Muscle of leg (tissue), 16 donors: ENCODE data around the gene HS3ST2. TPM values are rescaled to one million over a fixed set of nuclear protein-coding genes. Genes with fewer than 3 reads are reported as not detected.
A peak's percentile ranks its signal among the peaks of the same experiment; 100 is the strongest.

Experiments
- DNase-seq: peaks from one replicate; pipeline ENCODE4 v3.0.0; 2013
- H3K27ac ChIP-seq: one replicate; pipeline ENCODE4 v1.5.1; 2013; ENCODE audit warnings: mild to moderate bottlenecking, low read length, control low read depth
- H3K27me3 ChIP-seq: one replicate; pipeline ENCODE4 v1.6.1; 2013; ENCODE audit warnings: low read length; ENCODE audit not compliant: control insufficient read depth, insufficient read depth
- H3K36me3 ChIP-seq: one replicate; pipeline ENCODE4 v1.6.1; 2013; ENCODE audit warnings: low read length; ENCODE audit not compliant: control insufficient read depth, insufficient read depth
- H3K4me1 ChIP-seq: one replicate; pipeline ENCODE4 v1.6.1; 2013; ENCODE audit warnings: low read length; ENCODE audit not compliant: control insufficient read depth, insufficient read depth
- H3K4me3 ChIP-seq: one replicate; pipeline ENCODE4 v1.5.1; 2013; ENCODE audit warnings: low read length, control low read depth
- H3K9me3 ChIP-seq: replicated peaks from 2 replicates; pipeline ENCODE4 v1.6.1; 2013; ENCODE audit warnings: low read depth, low read length; ENCODE audit not compliant: control insufficient read depth
- WGBS: methylation state at CpG from one replicate; pipeline ENCODE4 v1.1.5; 2013; ENCODE audit warnings: missing lambda C conversion rate; ENCODE audit not compliant: insufficient coverage; 5-methylcytosine and 5-hydroxymethylcytosine counted together
- long read RNA-seq, 11 donors: transcript quantifications; one replicate each; lab custom pipeline, GENCODE V29; 2026
- polyA plus RNA-seq, 8 donors: library from polyadenylated mRNA; unstranded; fragments of 120-200 nt; gene quantifications; one replicate each; pipeline versions ENCODE4 v1.2.1 to v1.2.3, GENCODE V29; 2013; ENCODE audit warnings: inconsistent platforms in 1 of 8, low replicate concordance in 1 of 8; ENCODE audit not compliant: insufficient read length in 8 of 8, insufficient read depth in 1 of 8
- total RNA-seq: library from RNA; stranded (reverse); fragments of 120-200 nt; gene quantifications from one replicate; pipeline ENCODE4 v1.2.4, GENCODE V29; 2013

HS3ST2 gene
- total RNA-seq (not detected), polyA plus RNA-seq (under 1 TPM in 3 of 8 donors, not detected in 5; 0.05 to 0.15 (median 0.05) TPM)
- long read RNA-seq, donor 1: 0 reads
- long read RNA-seq, donor 2: 0 reads
- long read RNA-seq, donor 3: 0 reads
- long read RNA-seq, donor 4: 0 reads
- long read RNA-seq, donor 5: 0 reads
- long read RNA-seq, donor 6: 0 reads
- long read RNA-seq, donor 7: 0 reads
- long read RNA-seq, donor 8: 0 reads
- long read RNA-seq, donor 9: 0 reads
- long read RNA-seq, donor 10: 0 reads
- long read RNA-seq, donor 11: 0 reads

DNA sequence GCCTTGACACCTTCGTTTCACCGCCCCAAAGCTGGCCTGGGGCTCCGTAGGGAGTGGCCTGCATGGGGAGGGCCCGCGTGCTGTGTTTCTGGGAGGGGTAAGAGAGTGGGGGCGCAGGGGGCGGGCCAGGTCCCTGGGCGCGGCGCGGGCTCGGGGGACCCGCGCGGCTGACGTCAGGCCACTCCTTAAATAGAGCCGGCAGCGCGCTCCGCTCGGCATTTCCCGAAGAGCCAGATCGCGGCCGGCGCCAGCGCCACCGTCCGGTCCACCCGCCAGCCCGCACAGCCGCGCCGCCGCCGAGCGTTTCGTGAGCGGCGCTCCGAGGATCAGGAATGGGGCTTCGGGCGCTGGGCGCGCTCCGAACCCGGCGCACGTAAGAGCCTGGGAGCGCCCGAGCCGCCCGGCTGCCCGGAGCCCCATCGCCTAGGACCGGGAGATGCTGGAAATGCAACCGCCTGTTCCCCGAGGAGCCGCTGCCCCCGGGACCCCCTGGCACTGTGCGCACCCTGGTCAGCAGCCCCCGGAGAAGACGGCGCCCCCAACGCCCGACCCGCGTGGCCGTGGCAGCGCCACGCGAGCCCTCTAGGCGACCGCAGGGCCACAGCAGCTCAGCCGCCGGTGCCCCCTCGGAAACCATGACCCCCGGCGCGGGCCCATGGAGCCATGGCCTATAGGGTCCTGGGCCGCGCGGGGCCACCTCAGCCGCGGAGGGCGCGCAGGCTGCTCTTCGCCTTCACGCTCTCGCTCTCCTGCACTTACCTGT is at the start of gene HS3ST2:
HS3ST2 (plus strand) TSS at position 215 of the 763 bp plus-strand sequence; CDS start at position 664, 449 bp downstream.
- WGBS: under 1% methylated on average over 88 of the region's 90 CpGs
- peak; percentile 24 for DNase-seq
- Histone ChIP-seq H3K9me3 (no peaks in the 10 kb centered on the region), H3K4me3 (no peak within 1 kb of the TSS), H3K27me3 (peaks cover 40% of the 10 kb centered on the region), H3K36me3 (no peaks in the 10 kb centered on the region), H3K27ac (no peak within 1 kb of the TSS), H3K4me1 (peaks cover 7% of the 10 kb centered on the region)

DNA sequence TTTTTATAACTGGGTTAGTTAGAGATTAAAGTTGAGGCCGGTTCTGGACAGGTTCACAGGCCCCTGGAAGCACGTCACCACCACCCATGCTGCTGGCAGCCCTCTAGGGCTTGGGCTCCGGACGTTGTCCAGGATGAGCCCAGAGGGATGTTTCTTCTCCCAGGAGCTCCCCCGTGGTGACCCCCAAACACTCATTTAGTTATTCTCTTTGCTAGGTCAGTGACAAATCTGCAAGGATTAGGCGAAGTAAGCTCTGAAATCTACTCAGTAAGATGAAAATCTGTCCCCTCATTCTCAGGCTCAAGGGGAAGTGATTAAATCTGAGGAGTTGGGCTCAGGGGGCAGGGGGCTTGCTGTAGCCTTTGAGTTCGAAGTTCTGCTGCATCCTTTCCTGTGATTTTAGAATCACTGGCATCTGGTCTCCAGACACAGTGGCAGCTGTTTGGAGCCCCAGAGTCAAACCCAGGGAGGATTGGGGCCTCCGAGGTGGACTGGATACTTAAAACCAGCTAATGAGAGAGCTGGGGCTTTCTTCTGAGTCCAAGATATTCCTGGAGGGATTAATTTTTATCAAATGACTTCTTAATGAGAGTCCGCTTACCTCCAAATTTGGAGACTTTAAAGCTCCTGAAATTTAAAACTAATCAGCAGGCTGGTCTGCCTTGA is 49.2 kb upstream of the HS3ST2 start:
- Histone ChIP-seq H3K9me3 (no peaks in the 10 kb centered on the region), H3K4me1 (no peaks in the 10 kb centered on the region), H3K27ac (no peak overlapping the region), H3K27me3 (no peaks in the 10 kb centered on the region), H3K36me3 (no peaks in the 10 kb centered on the region), H3K4me3 (no peak overlapping the region)
- WGBS: 7% methylated on average over 3 of the region's 9 CpGs
- no peak for DNase-seq

DNA sequence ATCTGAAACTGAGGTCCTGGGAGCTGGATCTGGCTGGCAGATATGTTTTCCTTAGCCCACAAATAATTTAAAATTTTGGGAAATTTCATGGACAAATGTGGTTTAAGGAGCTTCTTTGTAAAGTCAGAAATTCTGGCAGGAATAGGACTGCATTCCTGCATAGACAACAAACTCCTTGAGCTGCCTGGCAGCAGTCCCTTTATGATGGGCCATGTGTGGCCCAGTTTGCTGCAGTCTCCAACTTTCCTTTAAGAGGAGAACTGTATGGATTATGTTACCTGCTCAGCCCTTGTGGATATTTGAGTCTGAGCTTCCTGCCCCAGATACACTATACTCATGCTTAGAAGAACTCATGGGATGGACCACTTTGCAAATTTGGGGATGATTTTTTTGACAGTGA is 48.5 kb upstream of the HS3ST2 start:
- H3K4me3 ChIP-seq: no peak overlapping the region
- DNase-seq: no peak
- H3K36me3 ChIP-seq: no peaks in the 10 kb centered on the region
- no peaks in the 10 kb centered on the region for H3K27me3 ChIP-seq
- H3K27ac ChIP-seq: no peak overlapping the region
- no peaks in the 10 kb centered on the region for H3K9me3 ChIP-seq
- no peaks in the 10 kb centered on the region for H3K4me1 ChIP-seq

DNA sequence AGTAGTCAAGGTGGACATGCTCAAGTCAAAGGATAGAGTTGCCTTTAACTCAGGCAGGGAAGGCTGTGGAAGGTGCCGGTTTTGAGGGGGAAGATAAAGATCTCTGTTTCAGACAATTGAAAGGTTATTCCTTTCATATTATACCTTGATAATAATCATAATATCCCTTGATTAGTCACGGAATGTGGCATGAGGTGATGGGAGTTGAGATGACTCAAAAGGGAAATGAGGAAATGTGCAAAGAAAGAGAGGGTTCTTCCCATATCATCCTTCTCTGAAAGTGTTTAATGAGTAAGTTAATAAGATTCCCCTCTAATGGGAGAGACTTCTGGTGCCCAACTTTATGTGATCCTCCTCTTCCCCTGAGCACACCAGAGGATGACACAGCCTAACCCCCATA is 43.1 kb upstream of the HS3ST2 start:
- Histone ChIP-seq H3K27me3 (no peaks in the 10 kb centered on the region), H3K4me1 (no peaks in the 10 kb centered on the region), H3K9me3 (no peaks in the 10 kb centered on the region), H3K4me3 (no peak overlapping the region), H3K27ac (no peak overlapping the region), H3K36me3 (no peaks in the 10 kb centered on the region)
- WGBS: no CpG with 5 or more reads among the region's 2 CpGs
- no peak for DNase-seq

DNA sequence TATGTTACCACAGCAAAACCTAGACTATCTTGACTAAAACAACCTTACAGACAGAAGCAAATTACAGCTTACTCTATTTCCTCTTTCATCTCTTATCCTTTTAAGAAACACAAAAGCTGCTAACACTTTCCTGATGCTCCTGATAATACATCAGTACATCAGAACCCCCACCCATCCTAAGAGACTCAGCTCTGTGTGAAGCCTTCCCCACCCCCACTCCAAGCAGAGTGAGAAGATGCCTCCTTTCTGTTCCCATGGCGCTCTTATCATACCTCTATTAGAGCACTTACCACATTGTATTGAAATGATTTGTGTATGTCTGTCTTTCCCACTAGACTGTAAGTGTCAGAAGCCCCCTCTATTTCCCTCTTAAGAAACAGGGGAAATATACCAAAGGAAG is 42.4 kb upstream of the HS3ST2 start:
- H3K27ac ChIP-seq: no peak overlapping the region
- H3K4me1 ChIP-seq: no peaks in the 10 kb centered on the region
- H3K27me3 ChIP-seq: no peaks in the 10 kb centered on the region
- no peaks in the 10 kb centered on the region for H3K9me3 ChIP-seq
- H3K36me3 ChIP-seq: no peaks in the 10 kb centered on the region
- H3K4me3 ChIP-seq: no peak overlapping the region
- no CpG with 5 or more reads among the region's 1 CpG for WGBS
- DNase-seq: no peak

DNA sequence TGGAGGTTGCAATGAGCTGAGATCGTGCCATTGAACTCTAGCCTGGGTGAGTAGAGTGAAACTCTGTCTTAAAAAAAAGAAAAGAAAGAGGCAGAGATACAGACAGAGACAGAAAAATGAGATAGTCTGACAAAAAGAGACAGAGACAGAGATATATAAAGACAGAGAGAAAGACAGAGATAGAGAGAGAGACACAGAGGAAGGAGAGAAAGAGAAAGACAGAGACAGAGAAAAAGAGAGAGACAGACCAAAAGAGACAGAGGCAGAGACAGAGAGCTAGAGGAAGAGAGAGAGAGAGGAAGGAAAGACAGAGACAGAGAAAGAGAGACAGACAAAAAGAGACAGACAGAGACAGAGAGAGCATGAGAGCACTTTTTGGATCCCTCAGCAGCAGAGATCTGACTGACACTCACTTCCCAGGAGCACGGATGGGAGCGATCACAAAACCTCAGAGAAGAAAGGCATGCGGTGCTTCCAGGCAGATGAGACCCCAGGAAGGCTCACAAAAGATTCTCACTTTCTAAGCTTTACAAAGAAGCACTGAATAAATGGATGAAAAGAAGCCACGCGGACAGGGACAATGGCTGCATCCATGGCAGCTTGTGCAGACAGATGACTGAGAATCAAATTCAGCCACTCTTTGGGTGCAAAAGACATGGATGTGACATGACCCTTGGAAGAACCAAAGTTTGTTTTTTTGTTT is 38.6 kb upstream of the HS3ST2 start:
- Histone ChIP-seq H3K27me3 (no peaks in the 10 kb centered on the region), H3K36me3 (no peaks in the 10 kb centered on the region), H3K9me3 (no peaks in the 10 kb centered on the region), H3K4me1 (no peaks in the 10 kb centered on the region), H3K4me3 (no peak overlapping the region), H3K27ac (no peak overlapping the region)
- 44% methylated on average over 6 of the region's 6 CpGs for WGBS
- no peak for DNase-seq

DNA sequence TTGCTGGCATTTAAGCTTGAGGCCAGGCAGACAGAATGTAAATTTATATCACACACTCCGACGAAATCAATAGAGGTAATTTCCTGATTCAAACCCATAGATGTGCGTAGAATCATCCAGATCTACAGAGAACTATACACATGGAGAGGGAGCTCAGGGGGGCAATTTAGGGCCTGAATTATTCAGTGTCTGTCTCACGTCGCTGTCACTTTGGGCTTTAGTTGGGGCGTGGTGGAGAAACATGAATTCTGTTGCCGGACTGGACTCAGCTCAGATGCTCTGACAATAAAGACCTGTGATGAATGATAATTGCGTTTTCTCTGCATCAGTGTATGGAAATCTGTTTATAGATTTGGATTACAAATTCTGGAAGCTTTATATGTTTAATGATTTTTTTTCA is 32.5 kb upstream of the HS3ST2 start:
- no peak overlapping the region for H3K27ac ChIP-seq
- no peaks in the 10 kb centered on the region for H3K4me1 ChIP-seq
- H3K27me3 ChIP-seq: no peaks in the 10 kb centered on the region
- no peak for DNase-seq
- 56% methylated on average over 4 of the region's 8 CpGs for WGBS
- H3K36me3 ChIP-seq: no peaks in the 10 kb centered on the region
- H3K4me3 ChIP-seq: no peak overlapping the region
- no peaks in the 10 kb centered on the region for H3K9me3 ChIP-seq

DNA sequence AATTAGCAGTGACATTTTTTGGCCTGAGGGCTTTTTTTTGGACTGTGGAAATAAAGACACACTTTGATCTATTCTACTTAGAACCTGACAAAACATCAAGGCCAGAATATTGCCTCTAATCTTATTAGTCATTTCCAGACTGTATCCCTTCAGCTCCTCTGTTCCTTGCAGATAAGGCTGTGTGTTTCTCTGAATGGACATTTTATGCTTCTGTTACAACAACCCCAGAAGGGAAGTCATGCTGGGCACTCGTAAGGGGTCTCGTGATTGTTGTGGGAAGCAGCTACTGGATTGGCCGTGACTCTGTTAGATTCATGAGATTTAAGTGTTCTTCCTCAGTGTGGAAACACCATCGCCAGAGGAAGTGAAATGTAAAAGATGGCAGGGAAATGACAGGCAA is 31.6 kb upstream of the HS3ST2 start:
- Histone ChIP-seq H3K4me1 (no peaks in the 10 kb centered on the region), H3K27me3 (no peaks in the 10 kb centered on the region), H3K27ac (no peak overlapping the region), H3K36me3 (no peaks in the 10 kb centered on the region), H3K4me3 (no peak overlapping the region), H3K9me3 (no peaks in the 10 kb centered on the region)
- DNase-seq: peak; percentile 43
- WGBS: 13% methylated on average over 3 of the region's 4 CpGs

DNA sequence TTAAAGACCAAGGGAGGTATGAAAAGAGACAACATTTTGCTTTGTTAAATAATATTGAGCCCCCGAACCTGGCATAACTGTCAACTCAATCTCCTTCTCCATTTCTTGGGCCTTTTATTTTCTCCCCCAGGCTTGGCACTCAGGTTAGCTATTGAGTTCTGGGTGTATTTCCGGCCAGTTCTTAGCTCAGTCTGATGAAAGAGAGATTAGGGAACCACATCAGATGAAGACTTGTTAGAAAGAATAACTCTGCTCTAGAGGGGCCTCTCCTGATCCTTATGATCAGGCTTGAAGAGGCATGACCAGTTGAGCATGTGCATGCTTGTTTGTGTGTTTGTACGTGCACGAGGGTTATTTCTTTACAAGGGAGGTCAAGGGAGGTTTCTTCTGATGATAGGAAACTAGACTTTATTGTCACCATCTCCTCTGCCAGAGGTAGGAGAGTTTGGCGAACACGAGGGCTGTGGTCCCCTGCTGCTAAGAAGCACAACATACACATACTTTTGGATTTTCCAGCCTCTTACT is 29.2 kb upstream of the HS3ST2 start:
- H3K27ac ChIP-seq: no peak overlapping the region
- DNase-seq: no peak
- H3K4me1 ChIP-seq: no peaks in the 10 kb centered on the region
- no peaks in the 10 kb centered on the region for H3K36me3 ChIP-seq
- WGBS: 67% methylated on average over 1 of the region's 6 CpGs
- H3K27me3 ChIP-seq: no peaks in the 10 kb centered on the region
- H3K4me3 ChIP-seq: no peak overlapping the region
- no peaks in the 10 kb centered on the region for H3K9me3 ChIP-seq

DNA sequence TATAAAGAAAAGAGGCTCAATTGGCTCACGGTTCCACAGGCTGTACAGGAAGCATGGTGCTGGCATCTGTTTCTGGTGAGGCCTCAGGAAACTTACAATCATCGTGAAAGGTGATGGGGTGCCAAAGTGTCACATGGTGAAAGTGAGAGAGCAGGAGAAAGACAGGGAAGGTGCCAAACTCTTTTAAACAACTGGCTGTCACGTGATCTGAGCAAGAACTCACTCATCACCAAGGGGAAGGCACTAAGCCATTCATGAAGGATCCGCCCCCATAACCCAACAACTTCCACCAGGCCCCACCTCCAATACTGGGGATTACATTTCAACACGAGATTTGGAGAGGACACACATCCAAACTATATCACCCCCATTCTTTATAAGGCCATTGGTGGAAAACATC is 28.4 kb upstream of the HS3ST2 start:
- no peaks in the 10 kb centered on the region for H3K27me3 ChIP-seq
- no peak for DNase-seq
- no peak overlapping the region for H3K27ac ChIP-seq
- H3K4me3 ChIP-seq: no peak overlapping the region
- no peaks in the 10 kb centered on the region for H3K36me3 ChIP-seq
- WGBS: 70% methylated on average over 4 of the region's 5 CpGs
- H3K4me1 ChIP-seq: no peaks in the 10 kb centered on the region
- no peaks in the 10 kb centered on the region for H3K9me3 ChIP-seq
